HCT116 (cell line): ENCODE results near the gene SETD2. TPM values are rescaled to one million over a fixed set of nuclear protein-coding genes. Genes with fewer than 3 reads are reported as not detected.

Experiments
- ATAC-seq: fragments of 200-7000 bp; cut with Tn5 transposase; 2 replicates; pipeline ENCODE4 v1.9.1; 2020; ENCODE audit warnings: mild to moderate bottlenecking, moderate library complexity
- BruUV-seq: library from RNA; stranded (reverse); fragments of 400-500 nt; replicated peaks from 2 replicates; lab custom pipeline; 2021; lab: Mats Ljungman, UMichigan
- CTCF ChIA-PET: fragments of 300-600 bp; sonication (Branson Sonifier 250); formaldehyde crosslinking; loops from one replicate; lab custom pipeline; 2021; ENCODE audit warnings: antibody characterized with exemption; lab: Charles Lee
- POLR2A ChIA-PET: fragments of 300-600, 350-600 bp; sonication (Branson Sonifier 250); formaldehyde crosslinking; loops from one replicate; lab custom pipeline; 2021; ENCODE audit warnings: antibody characterized with exemption; lab: Charles Lee
- RAD21 ChIA-PET, 2 experiments: fragments of 300-600 bp; sonication (Branson Sonifier 250); formaldehyde crosslinking; loops; one replicate each; lab custom pipeline; 2023; ENCODE audit warnings: low total read pairs in 2 of 2; ENCODE audit not compliant: uncharacterized antibody in 2 of 2, unreplicated experiment in 2 of 2, low non-redundant PET in 1 of 2; lab: Charles Lee
- DNase-seq: peaks from one replicate; pipeline ENCODE4 v3.0.0-alpha.2; 2010; ENCODE audit warnings: low read depth, low spot score
- H2AFZ ChIP-seq: fragments of 200-600 bp; shearing (Covaris generic), sonication (generic); 2 replicates; pipeline ENCODE4 v1.6.1; 2017; ENCODE audit warnings: low read depth, mixed run types, mixed read lengths, antibody characterized with exemption, low read length; ENCODE audit not compliant: poor library complexity, severe bottlenecking
- H3K27ac ChIP-seq: 2 replicates; pipeline ENCODE4 v1.5.1; 2012; ENCODE audit warnings: low read depth, low read length
- H3K27me3 ChIP-seq: fragments of 200-600 bp; sonication (generic); 2 replicates; pipeline ENCODE4 v1.6.1; 2016; ENCODE audit warnings: mixed run types, low read length, mixed read lengths; ENCODE audit not compliant: insufficient read depth
- H3K36me3 ChIP-seq, 2 experiments: fragments of 200-500 bp in 1 of 2; fragments of 200-600 bp in 1 of 2; sonication (Bioruptor generic) in 1 of 2; sonication (generic) in 1 of 2; 2 replicates each; pipeline versions ENCODE4 v1.5.1 to v1.6.1; 2014 to 2016; ENCODE audit warnings: low read length in 2 of 2, inconsistent platforms in 1 of 2, mixed read lengths in 1 of 2, mixed run types in 1 of 2; ENCODE audit not compliant: insufficient read depth in 2 of 2, control insufficient read depth in 1 of 2
- H3K4me1 ChIP-seq, 2 experiments: fragments of 200-600 bp in 1 of 2; sonication (generic) in 1 of 2; 2 replicates each; pipeline versions ENCODE4 v1.5.1 to v1.6.1; 2012 to 2017; ENCODE audit warnings: low read length in 2 of 2, inconsistent platforms in 1 of 2, mild to moderate bottlenecking in 1 of 2, mixed read lengths in 1 of 2, mixed run types in 1 of 2, moderate library complexity in 1 of 2; ENCODE audit not compliant: insufficient read depth in 2 of 2, control insufficient read depth in 1 of 2
- H3K4me2 ChIP-seq: fragments of 200-600 bp; sonication (generic); 2 replicates; pipeline ENCODE4 v1.6.1; 2017; ENCODE audit warnings: mixed run types, low read length, mixed read lengths
- H3K4me3 ChIP-seq, 2 experiments: fragments of 200-600 bp in 1 of 2; sonication (generic) in 1 of 2; replicated peaks in 1 of 2; 2 replicates each; pipeline ENCODE4 v1.5.1; 2011 to 2016; ENCODE audit warnings: low read length in 2 of 2, control low read depth in 1 of 2, low read depth in 1 of 2, mild to moderate bottlenecking in 1 of 2, mixed read lengths in 1 of 2, mixed run types in 1 of 2
- H3K79me2 ChIP-seq: fragments of 200-600 bp; sonication (generic); 2 replicates; pipeline ENCODE4 v1.6.1; 2017; ENCODE audit warnings: mild to moderate bottlenecking, mixed run types, low read length, moderate library complexity, mixed read lengths; ENCODE audit not compliant: insufficient read depth
- H3K9ac ChIP-seq: fragments of 200-600 bp; sonication (generic); 2 replicates; pipeline ENCODE4 v1.6.1; 2016; ENCODE audit warnings: low read length, mixed read lengths
- H3K9me2 ChIP-seq: fragments of 200-600 bp; sonication (generic), shearing (Covaris generic); 2 replicates; pipeline ENCODE4 v1.6.1; 2017; ENCODE audit warnings: mixed run types, mild to moderate bottlenecking, moderate library complexity; ENCODE audit not compliant: insufficient read depth
- H3K9me3 ChIP-seq, 2 experiments: fragments of 200-500 bp in 1 of 2; fragments of 200-600 bp in 1 of 2; sonication (Bioruptor generic) in 1 of 2; sonication (generic) in 1 of 2; 2 replicates each; pipeline ENCODE4 v1.6.1; 2014 to 2017; ENCODE audit warnings: low read length in 2 of 2, mixed read lengths in 2 of 2, inconsistent platforms in 1 of 2, low read depth in 1 of 2, mild to moderate bottlenecking in 1 of 2, mixed run types in 1 of 2, moderate library complexity in 1 of 2; ENCODE audit not compliant: control insufficient read depth in 1 of 2, insufficient read depth in 1 of 2
- H4K20me1 ChIP-seq: fragments of 200-600 bp; sonication (generic), shearing (Covaris generic); 2 replicates; pipeline ENCODE4 v1.6.1; 2017; ENCODE audit warnings: mixed run types, mild to moderate bottlenecking, moderate library complexity; ENCODE audit not compliant: insufficient read depth
- ATF3 ChIP-seq: IDR thresholded peaks from 2 replicates; pipeline ENCODE4 v1.6.1; 2012
- CBX3 ChIP-seq: IDR thresholded peaks from 2 replicates; pipeline ENCODE4 v1.6.1; 2012; ENCODE audit warnings: low read depth
- CEBPB ChIP-seq: IDR thresholded peaks from 2 replicates; pipeline ENCODE4 v1.6.1; 2012; ENCODE audit warnings: low read depth
- CTCF ChIP-seq, 3 experiments: fragments of 200-600 bp in 1 of 3; sonication (generic) in 1 of 3; IDR thresholded peaks in 2 of 3; conservative IDR thresholded peaks in 1 of 3; 2 replicates each; pipeline ENCODE4 v1.5.1; 2012 to 2017; ENCODE audit warnings: low read depth in 2 of 3, low read length in 2 of 3, antibody characterized with exemption in 1 of 3, borderline replicate concordance in 1 of 3, control low read depth in 1 of 3, mild to moderate bottlenecking in 1 of 3, mixed read lengths in 1 of 3, mixed run types in 1 of 3, moderate library complexity in 1 of 3; ENCODE audit not compliant: insufficient read depth in 1 of 3
- EGR1 ChIP-seq: IDR thresholded peaks from 2 replicates; pipeline ENCODE4 v1.6.1; 2012; ENCODE audit warnings: low read depth
- ELF1 ChIP-seq: IDR thresholded peaks from 2 replicates; pipeline ENCODE4 v1.6.1; 2012; ENCODE audit warnings: low read depth, borderline replicate concordance
- EZH2 ChIP-seq: fragments of 200-600 bp; sonication (generic); IDR thresholded peaks from 2 replicates; pipeline ENCODE4 v1.6.1; 2017; ENCODE audit warnings: antibody characterized with exemption, mixed run types
- EZH2phosphoT487 ChIP-seq: fragments of 200-600 bp; IDR thresholded peaks from 2 replicates; pipeline ENCODE4 v1.6.1; 2018; ENCODE audit warnings: antibody characterized with exemption, borderline replicate concordance
- JUND ChIP-seq: IDR thresholded peaks from 2 replicates; pipeline ENCODE4 v1.6.1; 2012
- MAX ChIP-seq: IDR thresholded peaks from 2 replicates; pipeline ENCODE4 v1.6.1; 2012
- POLR2AphosphoS5 ChIP-seq: IDR thresholded peaks from 2 replicates; pipeline ENCODE4 v1.6.1; 2011; ENCODE audit warnings: mild to moderate bottlenecking, low read depth, low read length, moderate library complexity
- REST ChIP-seq: IDR thresholded peaks from 2 replicates; pipeline ENCODE4 v1.6.1; 2012; ENCODE audit warnings: low read depth
- SP1 ChIP-seq: IDR thresholded peaks from 2 replicates; pipeline ENCODE4 v1.6.1; 2012; ENCODE audit warnings: low read depth
- TCF7L2 ChIP-seq: IDR thresholded peaks from 2 replicates; pipeline ENCODE4 v1.7.0; 2011; ENCODE audit warnings: borderline replicate concordance, inconsistent platforms; ENCODE audit not compliant: insufficient read depth, insufficient read length; ENCODE audit errors: extremely low read depth
- intact Hi-C: fragments of 100-400 bp; cut with micrococcal nuclease; formaldehyde crosslinking; loops from 2 replicates; pipeline ENCODE4 v1.10.0; 2022
- total RNA-seq: library from RNA; stranded (reverse); gene quantifications from one replicate; pipeline ENCODE4 v1.2.1, GENCODE V29; 2021; ENCODE audit not compliant: unreplicated experiment

SETD2 gene
- total RNA-seq, 1 experiment from 2014 or later: 33.0 TPM

GRCh38 chr3:46998852-46999515 is 164.9 kb downstream of the SETD2 start:
- Histone ChIP-seq H4K20me1 (no peaks in the 10 kb centered on the region), H3K27ac (no peak overlapping the region), H3K27me3 (no peaks in the 10 kb centered on the region), H2AFZ (no peak overlapping the region), H3K9me3 (no peaks in the 10 kb centered on the region), H3K9ac (no peak overlapping the region), H3K79me2 (no peaks in the 10 kb centered on the region)
- ATAC-seq (no peak; the same call in 1 of the 2 replicates), DNase-seq (no peak)
- RAD21 ChIA-PET: no interaction called here
- POLR2A ChIA-PET: no interaction called here
- TF ChIP-seq EGR1: no peak
- no peak for TF ChIP-seq CEBPB
- TF ChIP-seq CTCF (IDR thresholded peaks at IDR 0.05 in 2 of 3, conservative IDR thresholded peaks at IDR 0.05 in 1 of 3; ENCODE audit: borderline replicate concordance in 1 of 3, insufficient read depth in 1 of 3, low read depth in 2 of 3, low read length in 2 of 3): no peak; a peak in 1 of 6 replicates
- no peak for TF ChIP-seq SP1
- TF ChIP-seq TCF7L2: no peak
- no peak for TF ChIP-seq CBX3
- no peak for TF ChIP-seq MAX
- no peak for TF ChIP-seq POLR2AphosphoS5
- TF ChIP-seq EZH2: no peak
- TF ChIP-seq JUND: no peak
- no peak for TF ChIP-seq REST
- TF ChIP-seq EZH2phosphoT487: no peak
- TF ChIP-seq ATF3: no peak
- no peak for TF ChIP-seq ELF1
- TF ChIP-seq, all 23 proteins: peak for 0
- Histone ChIP-seq H3K9me2 (no peaks in the 10 kb centered on the region), H3K4me2 (no peak overlapping the region), H3K4me1 (peaks cover 0 to 15% of the 10 kb centered on the region in 2 experiments; a peak in 1 of 4 replicates), H3K4me3 (no peak overlapping the region), H3K36me3 (peaks cover 0 to 24% of the 10 kb centered on the region in 2 experiments; a peak in 2 of 4 replicates)
- intact Hi-C loops: loop anchor here (1.0 kb wide), 2 partner anchors 76 to 294 kb away; no protein-coding TSS in a partner anchor
- CTCF ChIA-PET: interaction anchor here (1.4 kb wide), 1 partner anchor 63 kb away, joined by 5 read pairs; no protein-coding TSS in a partner anchor
- BruUV-seq: no TSS peak
